ENCODE results near the gene EPS8.

Gene EPS8

GRCh38 chr12:15664491-15664890 is 124.7 kb downstream of the EPS8 start:
- no peak for ATAC-seq (ENCODE audit: insufficient read depth, low read depth)
- Histone ChIP-seq H3K4me2 (ENCODE audit: insufficient read depth, low read length) (no peak overlapping the region), H2AFZ (ENCODE audit: low read depth, low read length) (no peak overlapping the region), H4K20me1 (ENCODE audit: insufficient read depth, low read length) (no peaks in the 10 kb centered on the region), H3K27me3 (ENCODE audit: insufficient read depth, low read length, poor library complexity) (no peaks in the 10 kb centered on the region), H3K4me1 (ENCODE audit: insufficient read depth, low read length) (no peaks in the 10 kb centered on the region), H3K9ac (ENCODE audit: low read depth, low read length) (no peak overlapping the region), H3K79me2 (ENCODE audit: insufficient read depth, low read length) (no peaks in the 10 kb centered on the region), H3K27ac (ENCODE audit: low read length) (no peak overlapping the region), H3K36me3 (ENCODE audit: insufficient read depth, low read length) (no peaks in the 10 kb centered on the region), H3K9me3 (ENCODE audit: insufficient read depth, low read length, severe bottlenecking) (no peaks in the 10 kb centered on the region), H3K4me3 (ENCODE audit: low read depth in 1 of 2, low read length in 2 of 2) (no peak overlapping the region)
- DNase-seq = no peak
- TF ChIP-seq CTCF (IDR thresholded peaks at IDR 0.05; ENCODE audit: borderline replicate concordance, extremely low read depth, low read length, poor library complexity, severe bottlenecking) (no peak), EZH2 (IDR thresholded peaks at IDR 0.05; ENCODE audit: borderline replicate concordance, low read depth, low read length, severe bottlenecking) (no peak)

GRCh38 chr12:15662983-15663659 is 126.1 kb downstream of the EPS8 start:
- no peak for ATAC-seq (ENCODE audit: insufficient read depth, low read depth)
- Histone ChIP-seq H3K79me2 (ENCODE audit: insufficient read depth, low read length) (no peaks in the 10 kb centered on the region), H3K4me1 (ENCODE audit: insufficient read depth, low read length) (no peaks in the 10 kb centered on the region), H2AFZ (ENCODE audit: low read depth, low read length) (no peak overlapping the region), H3K4me3 (ENCODE audit: low read depth in 1 of 2, low read length in 2 of 2) (no peak overlapping the region), H4K20me1 (ENCODE audit: insufficient read depth, low read length) (no peaks in the 10 kb centered on the region), H3K36me3 (ENCODE audit: insufficient read depth, low read length) (no peaks in the 10 kb centered on the region), H3K27me3 (ENCODE audit: insufficient read depth, low read length, poor library complexity) (peaks cover 9% of the 10 kb centered on the region), H3K27ac (ENCODE audit: low read length) (no peak overlapping the region), H3K9ac (ENCODE audit: low read depth, low read length) (no peak overlapping the region), H3K4me2 (ENCODE audit: insufficient read depth, low read length) (no peak overlapping the region), H3K9me3 (ENCODE audit: insufficient read depth, low read length, severe bottlenecking) (no peaks in the 10 kb centered on the region)
- DNase-seq = no peak
- TF ChIP-seq EZH2 (IDR thresholded peaks at IDR 0.05; ENCODE audit: borderline replicate concordance, low read depth, low read length, severe bottlenecking) (no peak), CTCF (IDR thresholded peaks at IDR 0.05; ENCODE audit: borderline replicate concordance, extremely low read depth, low read length, poor library complexity, severe bottlenecking) (no peak)

- Histone ChIP-seq H3K9me3 (ENCODE audit: insufficient read depth, low read length, severe bottlenecking) (no peaks in the 10 kb centered on the region), H3K36me3 (ENCODE audit: insufficient read depth, low read length) (no peaks in the 10 kb centered on the region), H3K4me1 (ENCODE audit: insufficient read depth, low read length) (no peaks in the 10 kb centered on the region), H3K27ac (ENCODE audit: low read length) (no peak overlapping the region), H3K9ac (ENCODE audit: low read depth, low read length) (no peak overlapping the region), H3K4me2 (ENCODE audit: insufficient read depth, low read length) (no peak overlapping the region), H2AFZ (ENCODE audit: low read depth, low read length) (no peak overlapping the region), H3K79me2 (ENCODE audit: insufficient read depth, low read length) (no peaks in the 10 kb centered on the region), H3K27me3 (ENCODE audit: insufficient read depth, low read length, poor library complexity) (peaks cover 9% of the 10 kb centered on the region), H4K20me1 (ENCODE audit: insufficient read depth, low read length) (no peaks in the 10 kb centered on the region), H3K4me3 (ENCODE audit: low read depth in 1 of 2, low read length in 2 of 2) (no peak overlapping the region)
- ATAC-seq (ENCODE audit: insufficient read depth, low read depth) (no peak), DNase-seq (no peak)
- TF ChIP-seq EZH2 (IDR thresholded peaks at IDR 0.05; ENCODE audit: borderline replicate concordance, low read depth, low read length, severe bottlenecking) = no peak
- TF ChIP-seq CTCF (IDR thresholded peaks at IDR 0.05; ENCODE audit: borderline replicate concordance, extremely low read depth, low read length, poor library complexity, severe bottlenecking) = no peak
These were observed 126.7 kb downstream of the EPS8 start for GRCh38 chr12:15662303-15662980.

Data from DND-41 (cell line).